Activated T-cell treated with anti-CD3 and anti-CD28 coated beads, Interleukin-2, amount 50 U/mL, for 24 hours (primary cell): ENCODE data around the gene AVPI1.

Experiments
- DNase-seq: peaks from one replicate; pipeline ENCODE4 v3.0.0-alpha.2; 2020
- H3K27ac Mint-ChIP-seq: 2 replicates; pipeline ENCODE4 v1.8.0; 2020; ENCODE audit warnings: mild to moderate bottlenecking, mixed read lengths
- H3K27me3 Mint-ChIP-seq: 2 replicates; pipeline ENCODE4 v1.8.0; 2020; ENCODE audit warnings: mixed read lengths
- H3K36me3 Mint-ChIP-seq: 2 replicates; pipeline ENCODE4 v1.8.0; 2020; ENCODE audit warnings: low read depth, mixed read lengths
- H3K4me1 Mint-ChIP-seq: 2 replicates; pipeline ENCODE4 v1.8.0; 2020; ENCODE audit warnings: low read depth, mixed read lengths
- H3K4me3 Mint-ChIP-seq: 2 replicates; pipeline ENCODE4 v1.8.0; 2020; ENCODE audit warnings: mild to moderate bottlenecking, moderate library complexity, mixed read lengths
- H3K9me3 Mint-ChIP-seq: 2 replicates; pipeline ENCODE4 v1.8.0; 2020; ENCODE audit warnings: mixed read lengths

Gene AVPI1

DNA sequence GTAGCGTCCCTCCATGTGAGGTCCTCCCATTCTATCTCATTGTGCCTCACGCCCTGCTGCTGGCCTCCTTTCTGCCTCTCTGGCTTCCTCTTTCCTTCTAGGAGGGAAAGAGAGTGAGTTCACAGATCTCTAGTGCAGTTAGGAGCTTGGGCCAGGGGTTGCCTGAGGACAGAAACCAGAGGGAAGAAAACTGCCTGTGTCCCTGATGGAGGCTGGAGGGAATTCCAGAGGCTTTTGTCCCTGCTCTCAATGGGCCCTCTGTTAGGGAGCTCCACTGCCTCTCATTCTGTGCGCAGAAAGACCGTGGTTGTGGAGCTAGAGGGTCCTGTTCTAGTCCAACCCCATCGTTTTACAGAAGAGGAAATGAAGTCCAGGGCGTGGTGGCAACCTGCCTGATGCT lies 31.1 kb upstream of the AVPI1 start:
- peaks cover 2% of the 10 kb centered on the region for H3K36me3 Mint-ChIP-seq
- H3K27ac Mint-ChIP-seq = no peak overlapping the region
- no peak for DNase-seq
- no peak overlapping the region for H3K4me3 Mint-ChIP-seq
- no peaks in the 10 kb centered on the region for H3K9me3 Mint-ChIP-seq
- H3K27me3 Mint-ChIP-seq = peaks cover 11% of the 10 kb centered on the region
- peaks cover 10% of the 10 kb centered on the region for H3K4me1 Mint-ChIP-seq

DNA sequence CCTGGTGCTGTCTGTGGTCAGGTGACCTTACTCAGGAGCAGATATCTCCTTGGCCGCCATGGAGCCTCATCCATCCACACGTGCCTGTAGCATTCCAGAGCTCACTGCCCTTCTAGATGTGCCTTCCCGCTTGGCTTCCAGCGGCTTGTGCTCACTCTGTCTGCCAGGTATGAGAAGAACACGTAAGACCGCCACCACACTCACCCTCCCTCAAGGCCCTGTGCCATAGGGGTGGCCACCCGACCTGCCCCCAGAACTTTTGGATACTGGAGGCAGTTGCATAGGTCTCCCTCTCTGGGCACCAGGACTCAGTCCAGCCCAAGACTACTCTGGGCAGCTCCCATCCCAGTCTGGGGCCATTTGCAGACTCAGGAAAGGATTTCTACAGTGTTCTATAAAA lies 30.6 kb upstream of the AVPI1 start:
- Mint-ChIP-seq H3K9me3 (no peaks in the 10 kb centered on the region), H3K4me1 (peaks cover 14% of the 10 kb centered on the region), H3K27me3 (peaks cover 16% of the 10 kb centered on the region), H3K36me3 (peaks cover 2% of the 10 kb centered on the region), H3K4me3 (no peak overlapping the region), H3K27ac (no peak overlapping the region)
- DNase-seq = no peak

DNA sequence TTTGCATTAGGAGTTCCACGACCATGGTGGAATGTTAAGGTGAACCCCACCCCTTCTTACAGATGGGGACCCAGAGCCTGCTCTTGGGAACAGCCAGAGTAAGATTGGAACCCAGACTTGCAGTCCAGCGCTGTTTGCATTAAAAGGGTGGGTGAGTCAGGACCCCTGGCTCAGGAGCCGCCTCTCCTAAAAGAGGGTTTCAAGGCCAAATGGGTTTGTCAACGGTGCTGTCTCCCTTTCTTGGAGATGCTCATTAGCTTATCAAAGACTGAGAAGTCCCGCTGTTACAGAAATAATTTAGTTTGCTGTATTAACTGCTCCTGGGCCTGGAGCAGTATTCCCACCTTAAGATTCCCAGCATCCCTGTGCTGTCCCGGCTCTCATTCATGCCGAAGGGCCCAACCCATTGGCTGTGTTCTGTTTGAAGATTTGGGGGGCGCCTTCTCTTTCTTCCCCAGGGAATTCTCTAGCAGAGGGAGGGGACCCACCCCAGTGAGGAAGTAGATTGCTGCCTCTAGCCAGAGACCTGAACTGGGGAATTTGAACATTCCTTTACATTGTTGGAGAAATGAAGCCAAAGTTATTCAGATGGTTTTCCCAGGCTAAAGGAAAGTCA lies 28.3 kb upstream of the AVPI1 start:
- Mint-ChIP-seq H3K9me3 (no peaks in the 10 kb centered on the region), H3K4me1 (peaks cover 14% of the 10 kb centered on the region), H3K27ac (peak overlapping the region; percentile 18), H3K36me3 (peaks cover 2% of the 10 kb centered on the region), H3K4me3 (peak overlapping the region; percentile 92), H3K27me3 (peaks cover 24% of the 10 kb centered on the region)
- no peak for DNase-seq

DNA sequence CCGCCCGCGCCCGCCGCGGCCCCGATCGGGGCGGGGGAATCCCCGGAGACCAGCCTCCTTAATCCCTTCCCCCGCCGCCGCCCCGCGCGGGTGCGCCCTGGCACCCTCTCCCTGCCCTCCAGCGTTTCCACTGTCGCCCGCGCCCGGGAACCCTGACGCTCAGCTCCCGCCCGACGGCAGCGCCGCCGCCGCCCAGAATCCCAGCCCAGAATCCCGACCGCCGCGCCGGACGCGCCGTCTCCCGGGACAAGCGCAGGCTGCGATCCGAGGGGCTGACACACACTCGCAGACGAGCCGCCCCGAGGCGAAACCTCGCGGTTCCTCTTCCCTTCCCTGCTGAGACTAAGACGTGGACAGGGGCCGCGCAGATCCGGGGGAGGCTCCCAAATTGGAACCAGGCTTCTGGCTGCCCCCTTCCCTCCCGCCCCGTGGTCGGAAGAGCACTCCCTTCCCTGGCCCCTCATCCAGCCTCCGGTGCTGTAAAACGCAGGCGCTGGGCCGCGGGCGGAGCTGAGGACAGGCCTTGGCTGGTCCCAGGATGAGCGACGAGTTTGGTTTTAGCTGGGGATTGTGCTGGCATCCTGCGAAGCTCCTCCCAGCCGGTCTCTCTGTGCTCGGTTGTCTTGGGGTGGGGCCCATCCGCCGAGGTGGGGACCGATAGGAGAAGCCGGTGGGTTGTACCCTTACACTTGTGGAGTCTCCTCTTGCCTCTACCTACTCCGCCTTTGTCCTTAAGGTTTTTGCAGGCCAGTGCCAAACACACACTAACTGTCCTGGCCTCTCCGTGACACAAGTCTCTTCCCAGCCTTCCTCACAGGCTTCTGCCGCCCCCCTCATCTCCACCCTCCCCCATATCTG lies 27.6 kb upstream of the AVPI1 start:
- no peak for DNase-seq
- Mint-ChIP-seq H3K4me3 (peak overlapping the region; percentile 92), H3K27me3 (peaks cover 28% of the 10 kb centered on the region), H3K9me3 (no peaks in the 10 kb centered on the region), H3K4me1 (peaks cover 14% of the 10 kb centered on the region), H3K36me3 (peaks cover 2% of the 10 kb centered on the region), H3K27ac (peak overlapping the region; percentile 26)

DNA sequence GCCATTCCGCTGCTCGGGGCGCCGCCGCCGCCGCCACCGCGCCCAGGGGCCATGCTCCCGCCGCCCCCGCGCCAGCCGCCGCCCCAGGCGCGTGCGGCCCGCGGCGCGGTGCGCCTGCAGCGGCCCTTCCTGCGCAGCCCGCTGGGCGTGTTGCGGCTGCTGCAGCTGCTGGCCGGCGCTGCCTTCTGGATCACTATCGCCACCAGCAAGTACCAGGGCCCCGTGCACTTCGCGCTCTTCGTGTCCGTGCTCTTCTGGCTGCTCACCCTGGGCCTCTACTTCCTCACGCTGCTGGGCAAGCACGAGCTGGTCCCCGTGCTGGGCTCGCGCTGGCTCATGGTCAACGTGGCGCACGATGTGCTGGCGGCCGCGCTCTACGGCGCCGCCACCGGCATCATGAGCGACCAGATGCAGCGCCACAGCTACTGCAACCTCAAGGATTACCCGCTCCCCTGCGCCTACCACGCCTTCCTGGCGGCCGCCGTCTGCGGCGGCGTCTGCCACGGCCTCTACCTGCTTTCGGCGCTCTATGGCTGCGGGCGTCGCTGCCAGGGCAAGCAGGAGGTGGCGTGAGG lies 26.9 kb upstream of the AVPI1 start:
- Mint-ChIP-seq H3K27ac (peak overlapping the region; percentile 90), H3K4me1 (peaks cover 14% of the 10 kb centered on the region), H3K4me3 (peak overlapping the region; percentile 92), H3K36me3 (peaks cover 2% of the 10 kb centered on the region), H3K9me3 (no peaks in the 10 kb centered on the region), H3K27me3 (peaks cover 35% of the 10 kb centered on the region)
- peak; percentile 78 for DNase-seq

DNA sequence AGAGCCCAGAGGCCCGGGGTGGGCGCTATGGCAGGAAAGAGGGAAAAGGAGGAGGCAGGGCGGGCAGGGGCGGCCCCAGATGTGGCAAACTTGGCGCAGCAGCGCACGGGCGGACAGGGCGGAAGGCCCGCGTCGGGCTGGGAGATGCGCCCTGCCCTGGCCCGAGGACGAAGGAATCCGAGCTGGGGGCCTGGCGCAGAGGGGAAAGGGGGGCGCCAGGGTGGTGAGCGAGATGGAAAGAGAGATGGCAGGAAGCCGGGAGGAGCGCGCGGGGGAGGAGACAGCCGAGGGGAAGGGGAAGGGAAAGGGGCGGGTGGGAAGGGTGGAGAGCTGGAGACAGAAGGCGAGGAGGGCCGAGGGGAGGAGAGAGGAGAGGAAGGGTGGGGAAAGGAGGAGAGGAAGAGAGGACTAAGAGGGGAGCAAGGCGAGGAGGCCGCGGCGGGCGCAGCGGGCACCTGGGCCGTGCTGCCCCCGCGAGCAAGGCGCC lies 26.3 kb upstream of the AVPI1 start, which contains the start of gene MARVELD1:
MARVELD1 (plus strand) TSS at position 392 of the 487 bp plus-strand sequence. CDS start 147 bp downstream, outside the sequence.
- peaks cover 39% of the 10 kb centered on the region for H3K27me3 Mint-ChIP-seq

DNA sequence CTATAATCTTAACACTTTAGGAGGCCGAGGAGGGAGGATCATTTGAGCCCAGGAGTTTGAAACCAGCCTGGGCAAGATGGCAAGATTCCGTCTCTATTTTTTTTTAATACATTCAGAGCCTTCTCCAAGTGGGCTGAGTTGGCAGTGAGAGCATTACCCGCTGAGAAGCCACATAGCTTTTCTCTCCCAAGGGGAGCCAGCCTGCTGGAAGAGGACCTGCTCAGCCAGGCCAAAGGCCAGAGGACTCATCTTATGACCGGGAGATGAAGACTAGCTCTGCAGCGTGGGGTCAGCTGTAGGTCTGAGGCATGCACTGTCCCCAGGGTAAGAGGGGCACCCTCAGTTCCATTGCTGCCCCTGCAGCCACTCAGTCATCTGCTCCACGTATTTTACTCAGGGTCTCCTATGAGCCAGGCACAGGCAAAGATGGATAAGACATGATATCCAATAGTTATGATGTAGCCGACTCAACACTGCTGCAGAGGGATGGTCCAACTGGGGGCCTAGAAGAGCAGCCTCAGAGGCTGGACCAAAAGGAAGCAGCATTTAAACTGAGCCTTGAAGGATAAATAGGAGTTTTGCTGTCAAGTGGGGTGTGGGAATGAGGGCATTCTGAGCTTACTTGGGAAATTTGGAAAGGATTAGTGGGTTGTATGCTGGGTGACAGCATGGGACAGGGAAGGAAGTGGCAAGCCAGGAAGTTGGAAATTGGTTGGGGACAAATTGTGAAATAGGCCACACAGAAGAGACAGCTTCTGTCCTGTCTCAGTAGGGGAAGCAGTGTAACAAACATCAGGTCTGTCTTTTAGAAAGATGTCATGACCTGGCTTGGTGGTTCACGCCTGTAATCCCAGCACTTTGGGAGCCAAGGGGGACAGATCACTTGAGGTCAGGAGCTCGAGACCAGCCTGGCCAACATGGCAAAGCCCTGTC lies 24.9 kb upstream of the AVPI1 start:
- Mint-ChIP-seq H3K27me3 (peaks cover 43% of the 10 kb centered on the region), H3K27ac (no peak overlapping the region), H3K36me3 (peaks cover 2% of the 10 kb centered on the region), H3K9me3 (no peaks in the 10 kb centered on the region), H3K4me3 (no peak overlapping the region), H3K4me1 (peaks cover 14% of the 10 kb centered on the region)
- no peak for DNase-seq

More for the DNA sequence above, 26.3 kb upstream of the AVPI1 start, which contains the start of gene MARVELD1:
- Mint-ChIP-seq H3K27ac (peak within 1 kb of the TSS; percentile 90), H3K36me3 (peaks cover 2% of the 10 kb centered on the region), H3K4me1 (peaks cover 14% of the 10 kb centered on the region), H3K9me3 (no peaks in the 10 kb centered on the region), H3K4me3 (peak within 1 kb of the TSS; percentile 92)
- DNase-seq = peak; percentile 55

DNA sequence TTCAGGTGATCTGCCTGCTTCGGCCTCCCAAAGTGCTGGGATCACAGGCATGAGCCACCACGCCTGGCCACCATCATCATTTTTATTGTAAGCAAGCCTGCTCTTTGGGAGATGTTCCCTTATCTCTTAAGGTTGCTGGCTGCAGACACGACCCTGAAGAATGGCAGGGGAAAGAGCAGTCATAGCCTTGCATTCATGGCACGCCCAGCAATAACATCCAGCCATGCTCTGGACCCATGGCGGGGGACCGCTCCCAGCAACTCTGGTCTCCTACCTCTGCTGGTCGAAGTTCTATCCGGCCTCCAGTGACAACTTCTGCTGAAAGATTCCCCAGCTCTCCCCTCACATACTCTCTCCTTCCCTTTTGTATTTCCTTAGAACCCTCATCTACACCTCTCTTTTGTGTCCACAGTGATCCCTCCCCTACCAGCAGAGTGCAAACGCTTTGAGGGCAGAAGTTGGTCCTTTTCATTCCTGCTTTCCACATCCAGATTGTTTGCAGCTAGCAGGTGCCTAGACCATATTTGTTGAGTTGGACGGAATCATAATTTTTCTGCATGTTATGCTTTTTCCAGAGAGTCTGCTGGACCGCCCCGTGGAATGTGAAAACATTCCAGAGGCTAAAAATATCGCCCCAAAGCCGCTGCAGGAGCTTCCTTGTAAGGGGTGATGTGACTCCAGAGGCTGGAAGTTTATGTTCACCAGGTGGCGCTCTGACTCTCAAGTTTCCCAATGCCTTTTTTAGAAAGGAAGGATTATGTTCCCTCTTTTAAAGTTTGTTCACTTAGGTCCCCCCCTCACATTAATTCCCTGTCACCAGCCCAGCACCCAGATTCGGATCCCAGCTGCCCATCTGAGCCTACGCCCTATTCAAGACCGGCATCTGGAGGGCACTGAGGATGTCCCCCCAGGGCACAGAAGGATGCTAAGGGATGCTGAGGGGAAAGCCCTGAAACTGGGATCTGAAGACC lies 22.2 kb upstream of the AVPI1 start:
- peaks cover 34% of the 10 kb centered on the region for H3K27me3 Mint-ChIP-seq
- peaks cover 2% of the 10 kb centered on the region for H3K36me3 Mint-ChIP-seq
- no peak overlapping the region for H3K4me3 Mint-ChIP-seq
- peaks cover 8% of the 10 kb centered on the region for H3K4me1 Mint-ChIP-seq
- no peaks in the 10 kb centered on the region for H3K9me3 Mint-ChIP-seq
- H3K27ac Mint-ChIP-seq = no peak overlapping the region
- peak; percentile 51 for DNase-seq

DNA sequence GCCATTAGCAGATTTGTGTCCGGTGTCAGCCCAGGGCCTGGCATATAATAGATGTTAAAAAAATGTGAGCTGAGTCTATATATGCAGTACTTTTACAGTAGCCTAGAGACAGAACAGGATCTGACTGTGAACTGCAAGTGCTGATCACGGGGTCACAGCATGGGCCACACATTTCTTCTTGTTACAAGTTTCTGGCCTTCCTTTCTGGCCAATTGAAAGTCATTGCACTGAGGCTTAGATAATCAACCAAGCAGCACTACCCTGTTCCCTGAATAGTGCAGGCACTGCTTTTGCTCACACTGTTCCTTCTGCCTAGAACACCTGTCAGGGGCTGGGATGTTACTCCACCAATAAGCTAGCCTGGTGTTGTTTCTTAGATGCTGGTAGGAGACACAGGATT lies 21.1 kb upstream of the AVPI1 start:
- Mint-ChIP-seq H3K27ac (no peak overlapping the region), H3K4me1 (peaks cover 5% of the 10 kb centered on the region), H3K27me3 (peaks cover 32% of the 10 kb centered on the region), H3K9me3 (no peaks in the 10 kb centered on the region), H3K36me3 (no peaks in the 10 kb centered on the region), H3K4me3 (no peak overlapping the region)
- DNase-seq = no peak

DNA sequence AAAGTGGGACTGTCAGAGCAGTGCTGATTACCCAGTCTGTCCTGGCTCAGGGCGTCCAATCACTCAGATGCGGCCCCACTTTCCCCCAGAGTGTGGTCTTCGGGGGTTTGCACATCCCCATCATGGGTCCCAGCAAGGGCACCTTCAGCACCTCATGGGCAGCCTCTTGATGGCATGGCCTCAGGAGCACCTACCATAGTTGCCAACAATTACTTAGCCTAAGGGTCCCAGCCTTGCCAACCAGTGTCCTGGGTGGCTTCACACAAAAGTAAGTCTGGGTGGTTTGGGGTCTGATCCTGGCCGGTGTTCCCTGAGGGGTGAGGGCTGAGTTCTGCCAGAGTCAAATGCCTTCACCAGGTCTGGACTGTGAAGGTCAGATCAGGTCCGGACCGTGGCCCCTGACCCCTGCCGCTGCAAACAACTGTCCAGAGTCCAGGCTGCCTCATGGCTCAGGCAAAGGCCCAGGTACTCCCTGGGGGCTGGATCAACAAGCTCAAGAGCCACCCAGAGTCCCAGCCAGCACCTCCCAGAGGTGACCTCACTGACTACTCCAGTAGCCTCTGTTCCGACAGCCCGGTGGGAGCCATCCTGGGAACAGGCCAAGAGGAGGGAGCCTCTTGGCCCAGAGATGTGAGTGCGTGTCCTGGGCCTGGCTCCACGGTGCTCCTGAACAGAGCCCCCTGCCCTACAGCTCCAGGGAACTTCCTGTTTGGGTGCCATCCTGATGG lies 20.3 kb upstream of the AVPI1 start:
- H3K4me3 Mint-ChIP-seq = no peak overlapping the region
- no peak overlapping the region for H3K27ac Mint-ChIP-seq
- H3K9me3 Mint-ChIP-seq = no peaks in the 10 kb centered on the region
- H3K36me3 Mint-ChIP-seq = no peaks in the 10 kb centered on the region
- H3K27me3 Mint-ChIP-seq = peaks cover 29% of the 10 kb centered on the region
- DNase-seq = no peak
- H3K4me1 Mint-ChIP-seq = no peaks in the 10 kb centered on the region

DNA sequence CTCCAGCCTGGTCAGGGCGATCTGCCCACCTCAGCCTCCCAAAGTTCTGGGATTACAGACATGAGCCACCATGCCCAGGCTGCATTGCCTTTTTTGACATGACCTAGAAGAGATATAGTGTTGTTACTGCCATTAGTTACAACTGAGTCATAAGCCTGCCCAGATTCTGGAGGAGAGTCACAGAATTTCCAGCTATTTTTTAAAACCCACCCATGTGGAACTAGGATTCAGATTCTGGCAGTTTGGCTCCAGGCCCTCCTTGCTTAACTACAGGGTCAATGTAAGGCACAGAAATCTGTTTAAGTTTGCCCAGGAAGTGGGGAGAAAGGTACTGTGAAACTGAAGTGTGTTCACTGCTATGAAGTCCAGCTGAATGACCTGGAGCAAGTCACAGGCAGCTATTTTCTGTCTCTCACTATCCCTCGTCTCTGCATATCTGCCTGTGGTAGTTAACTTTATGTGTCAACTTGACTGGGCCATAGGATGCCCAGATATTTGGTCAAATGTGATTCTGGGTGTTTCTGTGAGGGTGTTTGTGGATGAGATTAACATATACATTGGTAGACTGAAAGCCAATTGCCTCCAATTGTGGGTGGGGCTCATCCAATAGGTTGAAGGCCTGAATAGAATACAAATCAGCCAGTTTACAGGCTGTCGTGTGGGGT lies 18.1 kb upstream of the AVPI1 start:
- Mint-ChIP-seq H3K9me3 (no peaks in the 10 kb centered on the region), H3K4me1 (no peaks in the 10 kb centered on the region), H3K27ac (no peak overlapping the region), H3K36me3 (no peaks in the 10 kb centered on the region), H3K4me3 (no peak overlapping the region), H3K27me3 (peaks cover 26% of the 10 kb centered on the region)
- DNase-seq = no peak

DNA sequence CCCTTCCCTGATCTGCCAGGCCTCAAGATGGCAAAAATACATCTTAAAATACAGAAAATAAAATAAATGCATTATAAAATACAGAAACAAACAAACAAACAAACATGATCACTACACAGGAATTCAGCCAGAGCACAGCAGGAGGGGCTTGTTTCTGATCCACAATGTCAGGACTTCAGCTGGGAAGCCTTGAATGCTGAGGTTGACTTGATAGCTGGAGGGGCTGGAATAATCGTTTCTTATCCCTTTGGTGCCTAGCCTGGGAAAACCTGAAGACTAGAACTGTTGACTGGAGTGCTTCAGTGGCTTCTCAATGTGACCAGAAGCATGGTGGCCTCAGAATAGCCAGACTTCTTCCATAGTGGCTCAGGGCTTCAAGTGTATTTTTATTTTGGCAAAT lies 17.3 kb upstream of the AVPI1 start:
- Mint-ChIP-seq H3K9me3 (no peaks in the 10 kb centered on the region), H3K27ac (no peak overlapping the region), H3K36me3 (no peaks in the 10 kb centered on the region), H3K4me3 (no peak overlapping the region), H3K4me1 (no peaks in the 10 kb centered on the region), H3K27me3 (peaks cover 19% of the 10 kb centered on the region)
- no peak for DNase-seq
